Panc1 (cell line): ENCODE results near the gene CNGA2. TPM values are rescaled to one million over a fixed set of nuclear protein-coding genes. Genes with fewer than 3 reads are reported as not detected.

Experiments used
- ATAC-seq: fragments of 200-7000 bp; cut with Tn5 transposase; 2 replicates; pipeline ENCODE4 v1.9.1; 2020; ENCODE audit warnings: mild to moderate bottlenecking, moderate library complexity
- BruUV-seq: library from RNA; stranded (reverse); fragments of 400-500 nt; replicated peaks from 2 replicates; lab custom pipeline; 2021; lab: Mats Ljungman, UMichigan
- CTCF ChIA-PET: fragments of 300-600 bp; sonication (Branson Sonifier 250); formaldehyde crosslinking; loops from one replicate; lab custom pipeline; 2022; ENCODE audit warnings: antibody characterized with exemption; lab: Charles Lee
- POLR2A ChIA-PET: fragments of 300-600 bp; sonication (Branson Sonifier 250); formaldehyde crosslinking; loops from one replicate; lab custom pipeline; 2022; ENCODE audit warnings: antibody characterized with exemption; lab: Charles Lee
- DNase-seq: peaks from one replicate; pipeline ENCODE4 v3.0.0-alpha.2; 2010; ENCODE audit warnings: low read depth, low spot score
- H3K27ac ChIP-seq: 2 replicates; pipeline ENCODE4 v1.5.1; 2011; ENCODE audit warnings: mild to moderate bottlenecking, low read length, inconsistent platforms
- H3K27me3 ChIP-seq: fragments of 200-500 bp; sonication (Bioruptor generic); 2 replicates; pipeline ENCODE4 v1.6.0; 2014; ENCODE audit warnings: low read length, inconsistent platforms; ENCODE audit not compliant: control insufficient read depth, insufficient read depth
- H3K36me3 ChIP-seq: fragments of 200-500 bp; sonication (Bioruptor generic); 2 replicates; pipeline ENCODE4 v1.5.1; 2014; ENCODE audit warnings: inconsistent platforms, mild to moderate bottlenecking, low read length, moderate library complexity; ENCODE audit not compliant: control insufficient read depth, insufficient read depth
- H3K4me1 ChIP-seq: 2 replicates; pipeline ENCODE4 v1.5.1; 2011; ENCODE audit warnings: inconsistent platforms, mild to moderate bottlenecking, low read length, moderate library complexity; ENCODE audit not compliant: control insufficient read depth, insufficient read depth
- H3K4me3 ChIP-seq, 2 experiments: 2 replicates each; pipeline ENCODE4 v1.5.1; 2011 to 2012; ENCODE audit warnings: low read depth in 2 of 2, low read length in 2 of 2, mild to moderate bottlenecking in 2 of 2, inconsistent platforms in 1 of 2, moderate library complexity in 1 of 2
- H3K9me3 ChIP-seq: fragments of 200-500 bp; sonication (Bioruptor generic); 2 replicates; pipeline ENCODE4 v1.5.1; 2014; ENCODE audit warnings: low read depth, mild to moderate bottlenecking, inconsistent platforms, low read length, moderate library complexity; ENCODE audit not compliant: control insufficient read depth, insufficient read depth
- POLR2AphosphoS5 ChIP-seq: IDR thresholded peaks from 2 replicates; pipeline ENCODE4 v1.6.1; 2012; ENCODE audit warnings: mild to moderate bottlenecking, low read depth, low read length, moderate library complexity
- SIN3A ChIP-seq: IDR thresholded peaks from 2 replicates; pipeline ENCODE4 v1.6.1; 2012; ENCODE audit warnings: low read depth, mild to moderate bottlenecking, low read length, moderate library complexity, borderline replicate concordance; ENCODE audit not compliant: insufficient read depth
- TCF7L2 ChIP-seq: IDR thresholded peaks from 2 replicates; pipeline ENCODE4 v1.6.1; 2011; ENCODE audit warnings: mild to moderate bottlenecking, low read depth, low read length, inconsistent platforms
- in situ Hi-C: cut with HindIII; loops from 2 replicates; pipeline ENCODE4 v1.10.0; 2016; ENCODE audit warnings: low sequenced_read_pairs, low pct_unique_long_range_greater_than_20kb
- intact Hi-C: fragments of 100-400 bp; cut with micrococcal nuclease; formaldehyde crosslinking; loops from one replicate; pipeline ENCODE4 v1.10.0; 2022; ENCODE audit not compliant: unreplicated experiment
- total RNA-seq: library from RNA; stranded (reverse); gene quantifications from one replicate; pipeline ENCODE4 v1.2.1, GENCODE V29; 2021; ENCODE audit not compliant: unreplicated experiment
- TF ChIP-seq, protein P1 (sequence below), 2 experiments: IDR thresholded peaks; 2 replicates each; pipeline ENCODE4 v1.6.1; 2011 to 2012; ENCODE audit warnings: low read depth in 2 of 2, control low read depth in 1 of 2, low read length in 1 of 2, mild to moderate bottlenecking in 1 of 2, moderate library complexity in 1 of 2; ENCODE audit not compliant: insufficient read depth in 1 of 2
- TF ChIP-seq, protein P2 (sequence below): fragments of 450-650 bp; IDR thresholded peaks from 2 replicates; pipeline ENCODE4 v1.5.1; 2017; ENCODE audit warnings: mild to moderate bottlenecking

CNGA2 gene
- total RNA-seq, 1 experiment from 2014 or later = not detected

DNA sequence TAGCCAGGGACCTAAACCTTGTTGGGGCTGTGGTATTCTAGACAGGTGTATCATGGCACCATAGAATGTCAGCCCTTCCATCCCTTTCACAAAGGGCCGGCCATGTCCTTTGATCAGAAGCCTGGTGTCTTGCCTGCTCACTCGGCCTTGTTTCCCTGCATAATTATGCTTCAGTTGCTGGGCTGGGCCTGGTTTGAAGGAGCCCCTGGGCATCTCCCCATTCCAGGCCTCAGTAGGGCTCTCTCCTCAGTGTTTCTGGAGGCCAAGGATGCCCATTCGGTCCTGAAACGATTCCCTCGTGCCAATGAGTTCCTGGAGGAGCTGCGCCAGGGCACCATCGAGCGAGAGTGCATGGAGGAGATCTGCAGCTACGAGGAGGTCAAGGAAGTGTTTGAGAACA is 34.8 kb upstream of the CNGA2 start:
- intact Hi-C loops = no loop called here
- Histone ChIP-seq H3K27ac (no peak overlapping the region), H3K4me1 (no peaks in the 10 kb centered on the region), H3K9me3 (no peaks in the 10 kb centered on the region), H3K27me3 (no peaks in the 10 kb centered on the region), H3K4me3 (no peak overlapping the region), H3K36me3 (no peaks in the 10 kb centered on the region)
- TF ChIP-seq, protein P1, sequence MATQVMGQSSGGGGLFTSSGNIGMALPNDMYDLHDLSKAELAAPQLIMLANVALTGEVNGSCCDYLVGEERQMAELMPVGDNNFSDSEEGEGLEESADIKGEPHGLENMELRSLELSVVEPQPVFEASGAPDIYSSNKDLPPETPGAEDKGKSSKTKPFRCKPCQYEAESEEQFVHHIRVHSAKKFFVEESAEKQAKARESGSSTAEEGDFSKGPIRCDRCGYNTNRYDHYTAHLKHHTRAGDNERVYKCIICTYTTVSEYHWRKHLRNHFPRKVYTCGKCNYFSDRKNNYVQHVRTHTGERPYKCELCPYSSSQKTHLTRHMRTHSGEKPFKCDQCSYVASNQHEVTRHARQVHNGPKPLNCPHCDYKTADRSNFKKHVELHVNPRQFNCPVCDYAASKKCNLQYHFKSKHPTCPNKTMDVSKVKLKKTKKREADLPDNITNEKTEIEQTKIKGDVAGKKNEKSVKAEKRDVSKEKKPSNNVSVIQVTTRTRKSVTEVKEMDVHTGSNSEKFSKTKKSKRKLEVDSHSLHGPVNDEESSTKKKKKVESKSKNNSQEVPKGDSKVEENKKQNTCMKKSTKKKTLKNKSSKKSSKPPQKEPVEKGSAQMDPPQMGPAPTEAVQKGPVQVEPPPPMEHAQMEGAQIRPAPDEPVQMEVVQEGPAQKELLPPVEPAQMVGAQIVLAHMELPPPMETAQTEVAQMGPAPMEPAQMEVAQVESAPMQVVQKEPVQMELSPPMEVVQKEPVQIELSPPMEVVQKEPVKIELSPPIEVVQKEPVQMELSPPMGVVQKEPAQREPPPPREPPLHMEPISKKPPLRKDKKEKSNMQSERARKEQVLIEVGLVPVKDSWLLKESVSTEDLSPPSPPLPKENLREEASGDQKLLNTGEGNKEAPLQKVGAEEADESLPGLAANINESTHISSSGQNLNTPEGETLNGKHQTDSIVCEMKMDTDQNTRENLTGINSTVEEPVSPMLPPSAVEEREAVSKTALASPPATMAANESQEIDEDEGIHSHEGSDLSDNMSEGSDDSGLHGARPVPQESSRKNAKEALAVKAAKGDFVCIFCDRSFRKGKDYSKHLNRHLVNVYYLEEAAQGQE (IDR thresholded peaks at IDR 0.05; ENCODE audit: insufficient read depth in 1 of 2, low read depth in 2 of 2, low read length in 1 of 2) = no peak
- TF ChIP-seq POLR2AphosphoS5 = no peak
- TF ChIP-seq TCF7L2 = no peak
- no peak for TF ChIP-seq SIN3A
- TF ChIP-seq, protein P2, sequence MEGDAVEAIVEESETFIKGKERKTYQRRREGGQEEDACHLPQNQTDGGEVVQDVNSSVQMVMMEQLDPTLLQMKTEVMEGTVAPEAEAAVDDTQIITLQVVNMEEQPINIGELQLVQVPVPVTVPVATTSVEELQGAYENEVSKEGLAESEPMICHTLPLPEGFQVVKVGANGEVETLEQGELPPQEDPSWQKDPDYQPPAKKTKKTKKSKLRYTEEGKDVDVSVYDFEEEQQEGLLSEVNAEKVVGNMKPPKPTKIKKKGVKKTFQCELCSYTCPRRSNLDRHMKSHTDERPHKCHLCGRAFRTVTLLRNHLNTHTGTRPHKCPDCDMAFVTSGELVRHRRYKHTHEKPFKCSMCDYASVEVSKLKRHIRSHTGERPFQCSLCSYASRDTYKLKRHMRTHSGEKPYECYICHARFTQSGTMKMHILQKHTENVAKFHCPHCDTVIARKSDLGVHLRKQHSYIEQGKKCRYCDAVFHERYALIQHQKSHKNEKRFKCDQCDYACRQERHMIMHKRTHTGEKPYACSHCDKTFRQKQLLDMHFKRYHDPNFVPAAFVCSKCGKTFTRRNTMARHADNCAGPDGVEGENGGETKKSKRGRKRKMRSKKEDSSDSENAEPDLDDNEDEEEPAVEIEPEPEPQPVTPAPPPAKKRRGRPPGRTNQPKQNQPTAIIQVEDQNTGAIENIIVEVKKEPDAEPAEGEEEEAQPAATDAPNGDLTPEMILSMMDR = no peak
- POLR2A ChIA-PET = no interaction called here
- in situ Hi-C loops = no loop called here
- no peak for DNase-seq
- CTCF ChIA-PET = no interaction called here
- ATAC-seq = no peak
- BruUV-seq = no TSS peak

DNA sequence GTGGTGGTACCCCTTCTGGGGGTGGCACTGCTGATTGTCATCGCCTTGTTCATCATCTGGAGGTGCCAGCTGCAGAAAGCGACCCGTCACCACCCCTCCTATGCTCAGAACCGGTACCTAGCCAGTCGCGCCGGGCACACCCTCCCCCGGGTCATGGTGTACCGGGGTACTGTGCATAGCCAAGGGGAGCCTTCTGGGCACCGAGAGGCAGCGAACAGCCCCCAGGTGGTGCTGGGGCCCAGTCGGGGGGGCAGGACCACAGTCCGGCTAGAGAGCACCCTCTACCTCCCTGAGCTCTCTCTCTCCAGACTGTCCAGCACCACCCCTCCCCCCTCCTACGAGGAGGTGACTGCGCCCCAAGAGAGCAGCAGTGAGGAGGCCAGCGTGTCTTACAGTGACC is 34.0 kb upstream of the CNGA2 start:
- no peak overlapping the region for H3K4me3 ChIP-seq
- DNase-seq = no peak
- H3K27me3 ChIP-seq = no peaks in the 10 kb centered on the region
- ATAC-seq = no peak
- intact Hi-C loops (no loop called here), in situ Hi-C loops (no loop called here)
- H3K4me1 ChIP-seq = no peaks in the 10 kb centered on the region
- ChIA-PET CTCF (no interaction called here), POLR2A (interaction anchor here (0.6 kb wide), 1 partner anchor 781 kb away, joined by 3 read pairs; no protein-coding TSS in a partner anchor)
- H3K36me3 ChIP-seq = no peaks in the 10 kb centered on the region
- no TSS peak for BruUV-seq
- H3K9me3 ChIP-seq = no peaks in the 10 kb centered on the region
- no peak for TF ChIP-seq SIN3A
- TF ChIP-seq, protein P2 = no peak
- no peak for TF ChIP-seq POLR2AphosphoS5
- TF ChIP-seq, protein P1 (IDR thresholded peaks at IDR 0.05; ENCODE audit: insufficient read depth in 1 of 2, low read depth in 2 of 2, low read length in 1 of 2) = no peak
- TF ChIP-seq TCF7L2 = no peak
- H3K27ac ChIP-seq = no peak overlapping the region
